AG09319 (cell line): Measurements from ENCODE around the gene AKAP10.
"Not testable (repeated sequence)": the region's sequence is repeated elsewhere in the genome, so short reads cannot be mapped to it uniquely, and the experiment has no call there.

Source experiments
- DNase-seq: peaks from one replicate; pipeline ENCODE4 v3.0.0-alpha.2; 2010; ENCODE audit warnings: low read depth; ENCODE audit errors: extremely low read depth
- TF ChIP-seq, protein P1 (sequence below): IDR thresholded peaks from 2 replicates; pipeline ENCODE4 v1.5.1; 2011; ENCODE audit warnings: low read depth, mild to moderate bottlenecking, inconsistent platforms, low read length, moderate library complexity

The AKAP10 gene

GRCh38 chr17:19868079-19868395, 109.6 kb downstream of the AKAP10 start:
- TF ChIP-seq, protein P1, sequence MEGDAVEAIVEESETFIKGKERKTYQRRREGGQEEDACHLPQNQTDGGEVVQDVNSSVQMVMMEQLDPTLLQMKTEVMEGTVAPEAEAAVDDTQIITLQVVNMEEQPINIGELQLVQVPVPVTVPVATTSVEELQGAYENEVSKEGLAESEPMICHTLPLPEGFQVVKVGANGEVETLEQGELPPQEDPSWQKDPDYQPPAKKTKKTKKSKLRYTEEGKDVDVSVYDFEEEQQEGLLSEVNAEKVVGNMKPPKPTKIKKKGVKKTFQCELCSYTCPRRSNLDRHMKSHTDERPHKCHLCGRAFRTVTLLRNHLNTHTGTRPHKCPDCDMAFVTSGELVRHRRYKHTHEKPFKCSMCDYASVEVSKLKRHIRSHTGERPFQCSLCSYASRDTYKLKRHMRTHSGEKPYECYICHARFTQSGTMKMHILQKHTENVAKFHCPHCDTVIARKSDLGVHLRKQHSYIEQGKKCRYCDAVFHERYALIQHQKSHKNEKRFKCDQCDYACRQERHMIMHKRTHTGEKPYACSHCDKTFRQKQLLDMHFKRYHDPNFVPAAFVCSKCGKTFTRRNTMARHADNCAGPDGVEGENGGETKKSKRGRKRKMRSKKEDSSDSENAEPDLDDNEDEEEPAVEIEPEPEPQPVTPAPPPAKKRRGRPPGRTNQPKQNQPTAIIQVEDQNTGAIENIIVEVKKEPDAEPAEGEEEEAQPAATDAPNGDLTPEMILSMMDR, result 0 out of 2 replicates have a peak, but pooled peaks have one; percentile 1
- no peak for DNase-seq

DNA sequence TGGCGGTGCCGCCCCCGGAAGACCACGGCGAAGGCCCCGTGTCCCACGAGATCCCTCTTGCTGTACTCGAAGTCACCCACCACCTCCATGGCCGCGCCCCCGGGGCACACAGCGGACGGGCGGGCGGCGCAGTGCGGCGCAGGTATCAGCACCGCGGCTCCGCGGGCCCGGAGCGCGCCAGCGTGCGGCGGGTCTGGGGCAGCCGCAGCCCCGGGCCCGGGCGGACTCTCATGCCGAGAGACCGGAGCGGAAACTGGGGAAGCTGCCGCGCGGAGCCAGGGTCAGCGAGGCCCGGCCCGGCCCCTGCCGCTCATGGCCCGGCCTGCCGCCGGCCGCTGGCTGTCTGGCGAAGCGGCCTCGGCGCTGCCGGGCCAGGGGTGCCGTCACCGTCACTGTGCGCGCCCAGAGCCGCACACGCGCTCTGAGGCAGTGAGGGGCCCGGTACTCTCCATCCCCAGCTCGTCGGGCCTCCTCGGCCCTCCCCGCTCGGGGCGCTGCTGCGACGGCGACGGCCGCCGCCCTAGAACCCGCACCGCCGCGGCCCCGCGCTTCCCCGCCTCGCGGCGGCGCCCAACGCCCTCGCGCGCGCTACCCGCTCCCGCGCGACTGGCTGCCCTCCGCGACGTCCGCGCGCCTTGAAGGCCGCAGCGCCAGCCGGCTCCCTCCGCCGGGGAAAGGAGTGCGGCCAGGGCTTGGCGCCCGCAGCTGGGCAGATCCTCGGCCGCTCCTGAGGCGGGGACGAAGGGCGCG, 110.1 kb downstream of the AKAP10 start, which contains the start of gene ULK2:
Gene ULK2, minus strand, starts transcription at position 608 of the 750 bp plus-strand sequence. Its CDS starts 519 bp downstream, at position 89.
- TF ChIP-seq, protein P1, result no peak; the same call in 1 of the 2 replicates
- peak; percentile 54 for DNase-seq

- TF ChIP-seq, protein P1, result peak; percentile 47
- DNase-seq, result peak; percentile 36
Observed at GRCh38 chr17:19867079-19867328, 110.6 kb downstream of the AKAP10 start.

- DNase-seq, result no peak
- TF ChIP-seq, protein P1, result no peak
Observed at GRCh38 chr17:19865021-19865420, 112.6 kb downstream of the AKAP10 start.

- not testable (repeated sequence) for DNase-seq
Observed at GRCh38 chr17:19860647-19861177, 116.9 kb downstream of the AKAP10 start.

- DNase-seq, result no peak
- TF ChIP-seq, protein P1, result no peak
Observed at GRCh38 chr17:19857640-19858039, 120.0 kb downstream of the AKAP10 start.
